ENCODE results near the gene CES2. TPM values are rescaled to one million over a fixed set of nuclear protein-coding genes. Genes with fewer than 3 reads are reported as not detected.

Gene CES2
- total and polyA plus RNA-seq, 9 donors = 25.5 to 51.9 (median 38.9) TPM

GRCh38 chr16:66936889-66937554 is 1.7 kb downstream of the CES2 start:
- intact Hi-C loops (cut with DNase I) = loop anchor here in 1 of 4 donors (10.0 kb wide), 2 partner anchors 58 to 528 kb away; no protein-coding TSS in a partner anchor
- H3K4me1 ChIP-seq (ENCODE audit: insufficient read depth) = peaks cover 14% of the 10 kb centered on the region
- H3K4me3 ChIP-seq = no peak overlapping the region
- WGBS, 3 donors = 87 to 93% (median 92%) methylated on average over 4 of the region's 4 CpGs
- no peak for DNase-seq
- no peak for TF ChIP-seq EP300 (IDR thresholded peaks at IDR 0.05)
- no peak for TF ChIP-seq CTCF (IDR thresholded peaks at IDR 0.05)
- TF ChIP-seq POLR2A (IDR thresholded peaks at IDR 0.05) = no peak
- no peaks in the 10 kb centered on the region for H3K36me3 ChIP-seq
- no peak overlapping the region for H3K27ac ChIP-seq
- no peaks in the 10 kb centered on the region for H3K9me3 ChIP-seq
- H3K27me3 ChIP-seq = no peaks in the 10 kb centered on the region

- Histone ChIP-seq H3K36me3 (no peaks in the 10 kb centered on the region), H3K27ac (no peak overlapping the region), H3K4me3 (no peak overlapping the region), H3K4me1 (ENCODE audit: insufficient read depth) (peaks cover 14% of the 10 kb centered on the region), H3K27me3 (no peaks in the 10 kb centered on the region), H3K9me3 (no peaks in the 10 kb centered on the region)
- TF ChIP-seq CTCF (IDR thresholded peaks at IDR 0.05) = no peak
- no peak for TF ChIP-seq EP300 (IDR thresholded peaks at IDR 0.05)
- TF ChIP-seq POLR2A (IDR thresholded peaks at IDR 0.05) = no peak
- WGBS, 3 donors = 86 to 92% (median 90%) methylated on average over 10 of the region's 10 CpGs
- intact Hi-C loops (cut with DNase I) = loop anchor here in 1 of 4 donors (10.0 kb wide), 2 partner anchors 57 to 527 kb away; no protein-coding TSS in a partner anchor
- DNase-seq = no peak
Observed at GRCh38 chr16:66937725-66938337, 2.5 kb downstream of the CES2 start.

GRCh38 chr16:66939366-66939765 is 4.0 kb downstream of the CES2 start:
- no peak for DNase-seq
- no peaks in the 10 kb centered on the region for H3K36me3 ChIP-seq

GRCh38 chr16:66940236-66940635 is 4.9 kb downstream of the CES2 start:
- 92 to 94% (median 93%) methylated on average over 16 of the region's 16 CpGs for WGBS, 3 donors
- H3K4me3 ChIP-seq = no peak overlapping the region
- H3K36me3 ChIP-seq = no peaks in the 10 kb centered on the region
- DNase-seq = no peak
- no peaks in the 10 kb centered on the region for H3K27me3 ChIP-seq
- intact Hi-C loops (cut with DNase I) = no loop called here
- TF ChIP-seq POLR2A (IDR thresholded peaks at IDR 0.05) (no peak), CTCF (IDR thresholded peaks at IDR 0.05) (no peak), EP300 (IDR thresholded peaks at IDR 0.05) (no peak)
- peaks cover 11% of the 10 kb centered on the region for H3K4me1 ChIP-seq (ENCODE audit: insufficient read depth)
- H3K9me3 ChIP-seq = no peaks in the 10 kb centered on the region
- no peak overlapping the region for H3K27ac ChIP-seq

More at GRCh38 chr16:66939366-66939765, 4.0 kb downstream of the CES2 start:
- peaks cover 11% of the 10 kb centered on the region for H3K4me1 ChIP-seq (ENCODE audit: insufficient read depth)
- no peak overlapping the region for H3K4me3 ChIP-seq
- intact Hi-C loops (cut with DNase I) = loop anchor here in 1 of 4 donors (10.0 kb wide), 2 partner anchors 55 to 525 kb away; no protein-coding TSS in a partner anchor
- no peaks in the 10 kb centered on the region for H3K9me3 ChIP-seq
- no peak overlapping the region for H3K27ac ChIP-seq
- no peaks in the 10 kb centered on the region for H3K27me3 ChIP-seq
- no peak for TF ChIP-seq POLR2A (IDR thresholded peaks at IDR 0.05)
- no peak for TF ChIP-seq CTCF (IDR thresholded peaks at IDR 0.05)
- TF ChIP-seq EP300 (IDR thresholded peaks at IDR 0.05) = no peak

All from ovary (tissue), 9 donors.